Transverse colon (tissue), 4 donors: ENCODE measurements around the gene PTPRG. TPM values are rescaled to one million over a fixed set of nuclear protein-coding genes. Genes with fewer than 3 reads are reported as not detected.

ENCODE experiments used
- DNase-seq: peaks from one replicate; pipeline ENCODE4 v3.0.0-alpha.2; 2019
- H3K27ac ChIP-seq, 4 donors: fragments of 200-600 bp; sonication (generic); 2 replicates each; pipeline ENCODE4 v1.5.1; 2016 to 2018; ENCODE audit warnings: inconsistent platforms in 4 of 4
- H3K27me3 ChIP-seq: fragments of 200-600 bp; sonication (generic); 2 replicates; pipeline ENCODE4 v1.5.1; 2017; ENCODE audit warnings: inconsistent platforms
- H3K36me3 ChIP-seq, 4 donors: fragments of 200-600 bp; sonication (generic); 2 replicates each; pipeline ENCODE4 v1.5.1; 2017 to 2019; ENCODE audit warnings: inconsistent platforms in 4 of 4
- H3K4me1 ChIP-seq, 4 donors: fragments of 200-600 bp; sonication (generic); 2 replicates each; pipeline ENCODE4 v1.5.1; 2017 to 2020; ENCODE audit warnings: inconsistent platforms in 4 of 4
- H3K4me3 ChIP-seq, 4 donors: fragments of 200-600 bp; sonication (generic); 1 replicate in 1 of 4; 2 replicates in 3 of 4; pipeline versions ENCODE4 v1.5.1 to v1.6.1; 2017 to 2019; ENCODE audit warnings: inconsistent platforms in 4 of 4
- H3K9me3 ChIP-seq, 2 donors: fragments of 200-600 bp; sonication (generic); 2 replicates each; pipeline ENCODE4 v1.5.1; 2017 to 2019; ENCODE audit warnings: inconsistent platforms in 2 of 2
- EP300 ChIP-seq: sonication (generic); formaldehyde crosslinking; IDR thresholded peaks from one replicate; pipeline ENCODE4 v1.6.1; 2017; ENCODE audit warnings: antibody characterized with exemption, low read depth
- POLR2A ChIP-seq: fragments of 450-650 bp; IDR thresholded peaks from one replicate; pipeline ENCODE4 v1.6.1; 2016; ENCODE audit warnings: antibody characterized with exemption, mild to moderate bottlenecking, moderate library complexity
- POLR2AphosphoS5 ChIP-seq, 3 donors: sonication (generic); formaldehyde crosslinking; IDR thresholded peaks; one replicate each; pipeline ENCODE4 v1.6.1; 2016; ENCODE audit warnings: antibody characterized with exemption in 3 of 3
- WGBS, 2 donors: methylation state at CpG; one replicate each; pipeline ENCODE4 v1.1.5; 2018; ENCODE audit warnings: low coverage in 1 of 2; 5-methylcytosine and 5-hydroxymethylcytosine counted together
- in situ Hi-C, 4 donors: fragments of 200-750 bp; cut with MboI; loops; one replicate each; pipeline versions ENCODE4 v1.15.0 to v1.15.1; 2017; ENCODE audit warnings: low sequenced_read_pairs in 3 of 4, low pct_ligation_motif_present in 1 of 4, low pct_unique_long_range_greater_than_20kb in 1 of 4
- intact Hi-C: fragments of 100-400 bp; cut with DNase I; formaldehyde crosslinking; loops from one replicate; pipeline ENCODE4 v1.15.1; 2023; ENCODE audit warnings: low total_unique reads
- total RNA-seq, 4 donors: library from RNA; depleted of rRNA; stranded (reverse); fragments of >200 nt; gene quantifications; one replicate each; pipeline ENCODE4 v1.1.0, GENCODE V29; 2016
- TF ChIP-seq, protein P1 (sequence below), 5 experiments: fragments of 200-600 bp in 3 of 5; fragments of 450-650 bp in 2 of 5; sonication (generic) in 3 of 5; IDR thresholded peaks; 1 replicate in 2 of 5; 2 replicates in 3 of 5; pipeline ENCODE4 v1.5.1; 2016 to 2017; ENCODE audit warnings: antibody characterized with exemption in 5 of 5, inconsistent platforms in 3 of 5, mild to moderate bottlenecking in 2 of 5, moderate library complexity in 1 of 5

Gene PTPRG
- total RNA-seq, 4 donors from 2014 or later, result 29.2 to 83.4 (median 41.6) TPM

DNA sequence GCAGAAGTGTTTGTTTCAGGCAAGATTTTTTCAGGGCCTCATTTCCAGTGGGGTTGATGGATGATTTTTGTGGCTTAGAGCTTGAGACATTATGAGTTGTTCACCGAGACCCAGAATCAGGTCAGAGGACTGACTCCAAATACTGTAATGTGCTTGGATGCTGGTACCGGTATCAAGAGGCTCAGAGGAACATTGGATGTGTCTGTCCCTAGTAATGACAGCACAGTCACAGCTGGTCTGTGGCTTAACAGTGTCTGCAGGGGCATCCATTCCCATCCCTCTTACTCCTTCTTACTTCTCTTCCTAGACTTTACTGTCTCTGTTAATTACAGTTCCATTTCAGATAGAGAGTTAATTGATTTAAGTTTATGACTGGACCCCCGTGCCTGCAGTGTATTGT, 107.8 kb downstream of the PTPRG start:
- H3K27me3 ChIP-seq, result no peaks in the 10 kb centered on the region
- no peak overlapping the region for H3K27ac ChIP-seq
- H3K4me1 ChIP-seq, result peaks cover 4 to 46% (median 17%) of the 10 kb centered on the region in 4 donors
- H3K9me3 ChIP-seq, result no peaks in the 10 kb centered on the region
- WGBS, 2 donors, result 33 to 56% methylated on average over 1 to 3 of the region's 3 CpGs
- intact Hi-C loops (loop anchor here (10.0 kb wide), 1 partner anchor 336 kb away; no protein-coding TSS in a partner anchor), in situ Hi-C loops (no loop called here)
- no peaks in the 10 kb centered on the region for H3K36me3 ChIP-seq
- no peak overlapping the region for H3K4me3 ChIP-seq
- DNase-seq, result no peak
- TF ChIP-seq EP300 (no peak), POLR2A (no peak), POLR2AphosphoS5 (IDR thresholded peaks at IDR 0.05) (no peak)
- TF ChIP-seq, protein P1, sequence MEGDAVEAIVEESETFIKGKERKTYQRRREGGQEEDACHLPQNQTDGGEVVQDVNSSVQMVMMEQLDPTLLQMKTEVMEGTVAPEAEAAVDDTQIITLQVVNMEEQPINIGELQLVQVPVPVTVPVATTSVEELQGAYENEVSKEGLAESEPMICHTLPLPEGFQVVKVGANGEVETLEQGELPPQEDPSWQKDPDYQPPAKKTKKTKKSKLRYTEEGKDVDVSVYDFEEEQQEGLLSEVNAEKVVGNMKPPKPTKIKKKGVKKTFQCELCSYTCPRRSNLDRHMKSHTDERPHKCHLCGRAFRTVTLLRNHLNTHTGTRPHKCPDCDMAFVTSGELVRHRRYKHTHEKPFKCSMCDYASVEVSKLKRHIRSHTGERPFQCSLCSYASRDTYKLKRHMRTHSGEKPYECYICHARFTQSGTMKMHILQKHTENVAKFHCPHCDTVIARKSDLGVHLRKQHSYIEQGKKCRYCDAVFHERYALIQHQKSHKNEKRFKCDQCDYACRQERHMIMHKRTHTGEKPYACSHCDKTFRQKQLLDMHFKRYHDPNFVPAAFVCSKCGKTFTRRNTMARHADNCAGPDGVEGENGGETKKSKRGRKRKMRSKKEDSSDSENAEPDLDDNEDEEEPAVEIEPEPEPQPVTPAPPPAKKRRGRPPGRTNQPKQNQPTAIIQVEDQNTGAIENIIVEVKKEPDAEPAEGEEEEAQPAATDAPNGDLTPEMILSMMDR (IDR thresholded peaks at IDR 0.05), result no peak

GRCh38 chr3:61669668-61670299, 108.4 kb downstream of the PTPRG start:
- intact Hi-C loops (loop anchor here (10.0 kb wide), 1 partner anchor 335 kb away; no protein-coding TSS in a partner anchor), in situ Hi-C loops (no loop called here)
- Histone ChIP-seq H3K4me1 (peaks cover 4 to 40% (median 12%) of the 10 kb centered on the region in 4 donors), H3K27ac (no peak overlapping the region), H3K36me3 (no peaks in the 10 kb centered on the region), H3K4me3 (no peak overlapping the region), H3K27me3 (no peaks in the 10 kb centered on the region), H3K9me3 (no peaks in the 10 kb centered on the region)
- peak; percentile 50 for DNase-seq
- WGBS, 2 donors, result 46 to 49% methylated on average over 3 to 6 of the region's 6 CpGs
- TF ChIP-seq EP300, result no peak
- TF ChIP-seq, protein P1 (IDR thresholded peaks at IDR 0.05), result no peak
- TF ChIP-seq POLR2A, result no peak
- no peak for TF ChIP-seq POLR2AphosphoS5 (IDR thresholded peaks at IDR 0.05)

DNA sequence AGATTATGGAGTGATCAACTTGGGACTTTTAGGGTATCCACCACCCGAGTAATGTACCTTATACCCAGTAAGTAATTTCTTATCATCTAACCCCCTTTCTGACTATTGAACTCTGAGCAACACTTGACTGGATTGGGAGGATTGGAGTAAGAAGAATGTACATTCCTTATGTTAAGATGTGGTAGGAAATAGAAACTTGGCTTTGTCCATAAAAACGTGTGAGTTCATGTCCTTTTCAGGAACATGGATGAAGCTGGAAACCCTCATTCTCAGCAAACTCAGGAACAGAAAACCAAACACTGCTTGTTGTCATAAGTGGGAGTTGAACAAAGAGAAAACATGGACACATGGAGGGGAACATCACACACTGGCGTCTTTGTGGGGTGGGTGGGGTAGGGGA, 112.3 kb downstream of the PTPRG start:
- Histone ChIP-seq H3K4me1 (peaks cover 0 to 7% (median 5%) of the 10 kb centered on the region in 4 donors), H3K9me3 (no peaks in the 10 kb centered on the region), H3K4me3 (no peak overlapping the region), H3K27ac (no peak overlapping the region), H3K27me3 (no peaks in the 10 kb centered on the region), H3K36me3 (no peaks in the 10 kb centered on the region)
- in situ Hi-C loops, result no loop called here
- no peak for TF ChIP-seq POLR2AphosphoS5 (IDR thresholded peaks at IDR 0.05)
- TF ChIP-seq POLR2A, result no peak
- TF ChIP-seq, protein P1 (IDR thresholded peaks at IDR 0.05), result no peak
- TF ChIP-seq EP300, result no peak
- intact Hi-C loops, result no loop called here
- DNase-seq, result no peak
- WGBS, 2 donors, result 65 to 77% methylated on average over 2 to 3 of the region's 3 CpGs

DNA sequence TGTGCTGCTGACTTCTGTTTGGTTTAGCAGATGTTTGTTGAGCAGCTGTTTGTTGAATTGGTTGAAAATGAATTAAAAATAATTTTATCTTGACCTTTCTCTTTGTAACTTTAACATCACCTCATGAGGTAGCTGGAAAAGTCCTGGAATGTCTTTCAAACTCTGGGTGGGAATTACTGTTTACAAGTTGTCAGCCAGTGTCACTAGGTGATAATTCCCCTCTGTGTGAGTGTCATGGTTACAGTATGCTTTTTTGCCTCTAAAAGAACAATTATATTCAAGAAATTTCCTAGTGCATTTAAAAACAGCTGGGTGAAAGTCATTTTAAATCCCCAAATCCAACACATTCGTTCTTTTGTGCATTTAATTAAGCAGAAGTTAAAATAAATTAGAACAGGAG, 113.2 kb downstream of the PTPRG start:
- in situ Hi-C loops, result no loop called here
- H3K4me1 ChIP-seq, result peaks cover 0 to 5% (median 2%) of the 10 kb centered on the region in 4 donors
- no peak overlapping the region for H3K27ac ChIP-seq
- 56% methylated on average over 1 of the region's 1 CpG; no CpG with 5 or more reads in 1 of the 2 donors for WGBS, 2 donors
- TF ChIP-seq POLR2AphosphoS5 (IDR thresholded peaks at IDR 0.05), result no peak
- no peak for TF ChIP-seq POLR2A
- TF ChIP-seq, protein P1 (IDR thresholded peaks at IDR 0.05), result no peak
- no peak for TF ChIP-seq EP300
- H3K27me3 ChIP-seq, result no peaks in the 10 kb centered on the region
- no peaks in the 10 kb centered on the region for H3K9me3 ChIP-seq
- intact Hi-C loops, result no loop called here
- H3K4me3 ChIP-seq, result no peak overlapping the region
- no peaks in the 10 kb centered on the region for H3K36me3 ChIP-seq
- DNase-seq, result no peak
